ENCODE measurements around the gene ADGRG3. TPM values are rescaled to one million over a fixed set of nuclear protein-coding genes. Genes with fewer than 3 reads are reported as not detected.

ADGRG3 gene
- total RNA-seq = 0.60 TPM

- no peak for DNase-seq (ENCODE audit: low spot score)
Observed at GRCh38 chr16:57668263-57668571, at the start of gene ADGRG3. Gene ADGRG3 (plus strand): TSS chr16:57668306. CDS start chr16:57668348, 42 bp downstream.

- no peak for DNase-seq (ENCODE audit: low spot score)
Observed at GRCh38 chr16:57619133-57619605, 48.9 kb upstream of the ADGRG3 start.

GRCh38 chr16:57619606-57620334 is 48.3 kb upstream of the ADGRG3 start:
- peak; percentile 77 for DNase-seq (ENCODE audit: low spot score)

GRCh38 chr16:57620335-57621231 is 47.5 kb upstream of the ADGRG3 start:
- no peak for DNase-seq (ENCODE audit: low spot score)

- DNase-seq (ENCODE audit: low spot score) = no peak
Observed at GRCh38 chr16:57621521-57622271, 46.4 kb upstream of the ADGRG3 start.

- no peak for DNase-seq (ENCODE audit: low spot score)
Observed at GRCh38 chr16:57622361-57623250, 45.5 kb upstream of the ADGRG3 start.

GRCh38 chr16:57623251-57624043 is 44.7 kb upstream of the ADGRG3 start:
- peak; percentile 58 for DNase-seq (ENCODE audit: low spot score)

GRCh38 chr16:57624044-57624688 is 43.9 kb upstream of the ADGRG3 start:
- DNase-seq (ENCODE audit: low spot score) = no peak

GRCh38 chr16:57624806-57625500 is 43.2 kb upstream of the ADGRG3 start:
- no peak for DNase-seq (ENCODE audit: low spot score)

GRCh38 chr16:57626420-57627170 is 41.5 kb upstream of the ADGRG3 start:
- DNase-seq (ENCODE audit: low spot score) = no peak

- DNase-seq (ENCODE audit: low spot score) = no peak
Observed at GRCh38 chr16:57627184-57627871, 40.8 kb upstream of the ADGRG3 start.

- peak; percentile 79 for DNase-seq (ENCODE audit: low spot score)
Observed at GRCh38 chr16:57628008-57628781, 39.9 kb upstream of the ADGRG3 start, which contains the start of gene ADGRG1. Gene ADGRG1 (plus strand): TSS chr16:57628630. CDS start chr16:57650288, 21,658 bp downstream.

- no peak for DNase-seq (ENCODE audit: low spot score)
Observed at GRCh38 chr16:57628783-57629293, 39.3 kb upstream of the ADGRG3 start.

GRCh38 chr16:57629516-57630406 is 38.3 kb upstream of the ADGRG3 start:
- DNase-seq (ENCODE audit: low spot score) = no peak

GRCh38 chr16:57630407-57630797 is 37.7 kb upstream of the ADGRG3 start:
- DNase-seq (ENCODE audit: low spot score) = no peak

Measured in mucosa of gallbladder (tissue), 1 donor.